ENCODE measurements around the gene UBE2E2. TPM values are rescaled to one million over a fixed set of nuclear protein-coding genes. Genes with fewer than 3 reads are reported as not detected.

The UBE2E2 gene
- total and polyA plus RNA-seq, 2 experiments from 2014 or later: 29.0 to 75.4 TPM

GRCh38 chr3:23442598-23443383 is 239.7 kb downstream of the UBE2E2 start:
- H3K36me3 ChIP-seq (ENCODE audit: low read depth): no peaks in the 10 kb centered on the region
- no peaks in the 10 kb centered on the region for H4K20me1 ChIP-seq (ENCODE audit: insufficient read depth)
- in situ Hi-C loops (cut with MboI): no loop called here
- H3K9me2 ChIP-seq (ENCODE audit: insufficient read depth): no peaks in the 10 kb centered on the region
- no peak overlapping the region for H2AFZ ChIP-seq
- H3K27ac ChIP-seq: no peak overlapping the region
- no peaks in the 10 kb centered on the region for H3F3A ChIP-seq (ENCODE audit: insufficient read depth)
- no peak overlapping the region for H3K4me2 ChIP-seq (ENCODE audit: unreplicated experiment)
- peaks cover 4% of the 10 kb centered on the region for H3K4me1 ChIP-seq (ENCODE audit: insufficient read depth)
- H3K79me2 ChIP-seq (ENCODE audit: insufficient read depth): peaks cover 22% of the 10 kb centered on the region
- no peak overlapping the region for H3K4me3 ChIP-seq
- H3K9me3 ChIP-seq (ENCODE audit: low read depth): no peaks in the 10 kb centered on the region
- TF ChIP-seq EZH2phosphoT487 (IDR thresholded peaks at IDR 0.05; ENCODE audit: insufficient read depth, low read depth) (no peak), EZH2 (IDR thresholded peaks at IDR 0.05; ENCODE audit: insufficient read depth, poor library complexity, severe bottlenecking) (no peak)
- WGBS, 2 experiments (ENCODE audit: low coverage in 1 of 2, low lambda C conversion rate in 2 of 2, missing lambda C conversion rate in 2 of 2): 82 to 92% methylated on average over 4 of the region's 4 CpGs
- no peak overlapping the region for H3K9ac ChIP-seq
- H3K27me3 ChIP-seq (replicated peaks; ENCODE audit: insufficient read depth): no peaks in the 10 kb centered on the region
- peak; percentile 24 for DNase-seq

- Histone ChIP-seq H4K20me1 (ENCODE audit: insufficient read depth) (no peaks in the 10 kb centered on the region), H3K4me1 (ENCODE audit: insufficient read depth) (peaks cover 4% of the 10 kb centered on the region), H3K36me3 (ENCODE audit: low read depth) (no peaks in the 10 kb centered on the region), H3F3A (ENCODE audit: insufficient read depth) (no peaks in the 10 kb centered on the region), H3K9me2 (ENCODE audit: insufficient read depth) (no peaks in the 10 kb centered on the region), H2AFZ (no peak overlapping the region), H3K27ac (no peak overlapping the region), H3K9ac (no peak overlapping the region), H3K4me3 (no peak overlapping the region), H3K4me2 (ENCODE audit: unreplicated experiment) (no peak overlapping the region), H3K27me3 (replicated peaks; ENCODE audit: insufficient read depth) (no peaks in the 10 kb centered on the region), H3K79me2 (ENCODE audit: insufficient read depth) (peaks cover 27% of the 10 kb centered on the region), H3K9me3 (ENCODE audit: low read depth) (no peaks in the 10 kb centered on the region)
- TF ChIP-seq EZH2 (IDR thresholded peaks at IDR 0.05; ENCODE audit: insufficient read depth, poor library complexity, severe bottlenecking): no peak
- TF ChIP-seq EZH2phosphoT487 (IDR thresholded peaks at IDR 0.05; ENCODE audit: insufficient read depth, low read depth): no peak
- DNase-seq: no peak
- 97 to 100% methylated on average over 1 of the region's 1 CpG for WGBS, 2 experiments (ENCODE audit: low coverage in 1 of 2, low lambda C conversion rate in 2 of 2, missing lambda C conversion rate in 2 of 2)
- in situ Hi-C loops (cut with MboI): no loop called here
These were observed 241.3 kb downstream of the UBE2E2 start for GRCh38 chr3:23444386-23444785.

GRCh38 chr3:23446301-23446700 is 243.2 kb downstream of the UBE2E2 start:
- H3K79me2 ChIP-seq (ENCODE audit: insufficient read depth): peaks cover 18% of the 10 kb centered on the region
- in situ Hi-C loops (cut with MboI): no loop called here
- no peak overlapping the region for H3K27ac ChIP-seq
- H3K27me3 ChIP-seq (replicated peaks; ENCODE audit: insufficient read depth): no peaks in the 10 kb centered on the region
- no peaks in the 10 kb centered on the region for H3F3A ChIP-seq (ENCODE audit: insufficient read depth)
- no peaks in the 10 kb centered on the region for H4K20me1 ChIP-seq (ENCODE audit: insufficient read depth)
- DNase-seq: no peak
- H3K9me3 ChIP-seq (ENCODE audit: low read depth): no peaks in the 10 kb centered on the region
- TF ChIP-seq EZH2phosphoT487 (IDR thresholded peaks at IDR 0.05; ENCODE audit: insufficient read depth, low read depth): no peak
- no peak for TF ChIP-seq EZH2 (IDR thresholded peaks at IDR 0.05; ENCODE audit: insufficient read depth, poor library complexity, severe bottlenecking)
- H3K36me3 ChIP-seq (ENCODE audit: low read depth): no peaks in the 10 kb centered on the region
- no peak overlapping the region for H3K9ac ChIP-seq
- no peaks in the 10 kb centered on the region for H3K9me2 ChIP-seq (ENCODE audit: insufficient read depth)
- no peak overlapping the region for H2AFZ ChIP-seq
- H3K4me1 ChIP-seq (ENCODE audit: insufficient read depth): peaks cover 4% of the 10 kb centered on the region
- 95 to 100% methylated on average over 3 of the region's 3 CpGs for WGBS, 2 experiments (ENCODE audit: low coverage in 1 of 2, low lambda C conversion rate in 2 of 2, missing lambda C conversion rate in 2 of 2)
- no peak overlapping the region for H3K4me2 ChIP-seq (ENCODE audit: unreplicated experiment)
- no peak overlapping the region for H3K4me3 ChIP-seq

GRCh38 chr3:23448998-23449537 is 245.9 kb downstream of the UBE2E2 start:
- in situ Hi-C loops (cut with MboI): no loop called here
- no peaks in the 10 kb centered on the region for H3K9me2 ChIP-seq (ENCODE audit: insufficient read depth)
- no peaks in the 10 kb centered on the region for H3K9me3 ChIP-seq (ENCODE audit: low read depth)
- H3K4me2 ChIP-seq (ENCODE audit: unreplicated experiment): no peak overlapping the region
- WGBS, 2 experiments (ENCODE audit: low coverage in 1 of 2, low lambda C conversion rate in 2 of 2, missing lambda C conversion rate in 2 of 2): 67 to 68% methylated on average over 2 of the region's 2 CpGs
- H3K27me3 ChIP-seq (replicated peaks; ENCODE audit: insufficient read depth): no peaks in the 10 kb centered on the region
- DNase-seq: no peak
- H3K36me3 ChIP-seq (ENCODE audit: low read depth): no peaks in the 10 kb centered on the region
- H3F3A ChIP-seq (ENCODE audit: insufficient read depth): no peaks in the 10 kb centered on the region
- peaks cover 18% of the 10 kb centered on the region for H3K79me2 ChIP-seq (ENCODE audit: insufficient read depth)
- H2AFZ ChIP-seq: no peak overlapping the region
- no peak overlapping the region for H3K9ac ChIP-seq
- no peaks in the 10 kb centered on the region for H3K4me1 ChIP-seq (ENCODE audit: insufficient read depth)
- no peaks in the 10 kb centered on the region for H4K20me1 ChIP-seq (ENCODE audit: insufficient read depth)
- H3K27ac ChIP-seq: no peak overlapping the region
- no peak for TF ChIP-seq EZH2phosphoT487 (IDR thresholded peaks at IDR 0.05; ENCODE audit: insufficient read depth, low read depth)
- no peak for TF ChIP-seq EZH2 (IDR thresholded peaks at IDR 0.05; ENCODE audit: insufficient read depth, poor library complexity, severe bottlenecking)
- no peak overlapping the region for H3K4me3 ChIP-seq
